ENCODE results near the gene PCBP1.

DNA sequence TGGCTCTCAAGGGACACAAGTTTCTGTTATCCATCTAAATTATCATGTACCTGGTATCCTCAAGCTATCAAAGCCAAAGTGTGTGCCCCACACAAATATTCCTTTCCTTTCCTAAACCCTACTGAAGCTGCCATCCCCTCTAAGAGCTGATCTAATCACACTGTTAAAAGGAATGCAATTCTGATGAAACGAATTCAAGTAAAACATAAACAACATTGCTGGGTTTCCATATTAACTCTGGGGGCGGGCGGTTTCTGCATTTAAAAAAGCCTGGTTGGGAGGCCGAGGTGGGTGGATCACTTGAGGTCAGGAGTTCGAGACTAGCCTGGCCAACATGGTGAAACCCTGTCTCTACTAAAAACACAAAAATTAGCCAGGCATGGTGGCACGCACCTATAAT, 41.9 kb upstream of the PCBP1 start:
- TF ChIP-seq, protein P1, sequence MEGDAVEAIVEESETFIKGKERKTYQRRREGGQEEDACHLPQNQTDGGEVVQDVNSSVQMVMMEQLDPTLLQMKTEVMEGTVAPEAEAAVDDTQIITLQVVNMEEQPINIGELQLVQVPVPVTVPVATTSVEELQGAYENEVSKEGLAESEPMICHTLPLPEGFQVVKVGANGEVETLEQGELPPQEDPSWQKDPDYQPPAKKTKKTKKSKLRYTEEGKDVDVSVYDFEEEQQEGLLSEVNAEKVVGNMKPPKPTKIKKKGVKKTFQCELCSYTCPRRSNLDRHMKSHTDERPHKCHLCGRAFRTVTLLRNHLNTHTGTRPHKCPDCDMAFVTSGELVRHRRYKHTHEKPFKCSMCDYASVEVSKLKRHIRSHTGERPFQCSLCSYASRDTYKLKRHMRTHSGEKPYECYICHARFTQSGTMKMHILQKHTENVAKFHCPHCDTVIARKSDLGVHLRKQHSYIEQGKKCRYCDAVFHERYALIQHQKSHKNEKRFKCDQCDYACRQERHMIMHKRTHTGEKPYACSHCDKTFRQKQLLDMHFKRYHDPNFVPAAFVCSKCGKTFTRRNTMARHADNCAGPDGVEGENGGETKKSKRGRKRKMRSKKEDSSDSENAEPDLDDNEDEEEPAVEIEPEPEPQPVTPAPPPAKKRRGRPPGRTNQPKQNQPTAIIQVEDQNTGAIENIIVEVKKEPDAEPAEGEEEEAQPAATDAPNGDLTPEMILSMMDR (IDR thresholded peaks at IDR 0.05), result no peak
- no peak for TF ChIP-seq POLR2AphosphoS5 (IDR thresholded peaks at IDR 0.05; ENCODE audit: low read depth, low read length)
- TF ChIP-seq, protein P2, sequence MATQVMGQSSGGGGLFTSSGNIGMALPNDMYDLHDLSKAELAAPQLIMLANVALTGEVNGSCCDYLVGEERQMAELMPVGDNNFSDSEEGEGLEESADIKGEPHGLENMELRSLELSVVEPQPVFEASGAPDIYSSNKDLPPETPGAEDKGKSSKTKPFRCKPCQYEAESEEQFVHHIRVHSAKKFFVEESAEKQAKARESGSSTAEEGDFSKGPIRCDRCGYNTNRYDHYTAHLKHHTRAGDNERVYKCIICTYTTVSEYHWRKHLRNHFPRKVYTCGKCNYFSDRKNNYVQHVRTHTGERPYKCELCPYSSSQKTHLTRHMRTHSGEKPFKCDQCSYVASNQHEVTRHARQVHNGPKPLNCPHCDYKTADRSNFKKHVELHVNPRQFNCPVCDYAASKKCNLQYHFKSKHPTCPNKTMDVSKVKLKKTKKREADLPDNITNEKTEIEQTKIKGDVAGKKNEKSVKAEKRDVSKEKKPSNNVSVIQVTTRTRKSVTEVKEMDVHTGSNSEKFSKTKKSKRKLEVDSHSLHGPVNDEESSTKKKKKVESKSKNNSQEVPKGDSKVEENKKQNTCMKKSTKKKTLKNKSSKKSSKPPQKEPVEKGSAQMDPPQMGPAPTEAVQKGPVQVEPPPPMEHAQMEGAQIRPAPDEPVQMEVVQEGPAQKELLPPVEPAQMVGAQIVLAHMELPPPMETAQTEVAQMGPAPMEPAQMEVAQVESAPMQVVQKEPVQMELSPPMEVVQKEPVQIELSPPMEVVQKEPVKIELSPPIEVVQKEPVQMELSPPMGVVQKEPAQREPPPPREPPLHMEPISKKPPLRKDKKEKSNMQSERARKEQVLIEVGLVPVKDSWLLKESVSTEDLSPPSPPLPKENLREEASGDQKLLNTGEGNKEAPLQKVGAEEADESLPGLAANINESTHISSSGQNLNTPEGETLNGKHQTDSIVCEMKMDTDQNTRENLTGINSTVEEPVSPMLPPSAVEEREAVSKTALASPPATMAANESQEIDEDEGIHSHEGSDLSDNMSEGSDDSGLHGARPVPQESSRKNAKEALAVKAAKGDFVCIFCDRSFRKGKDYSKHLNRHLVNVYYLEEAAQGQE (IDR thresholded peaks at IDR 0.05; ENCODE audit: low read depth, low read length), result no peak
- TF ChIP-seq EZH2phosphoT487 (IDR thresholded peaks at IDR 0.05; ENCODE audit: borderline replicate concordance, low read depth), result no peak
- no peak for TF ChIP-seq GABPA (IDR thresholded peaks at IDR 0.05; ENCODE audit: low read depth)
- TF ChIP-seq JUND (IDR thresholded peaks at IDR 0.05), result no peak
- TF ChIP-seq TAF1 (IDR thresholded peaks at IDR 0.05; ENCODE audit: borderline replicate concordance, low read depth, low read length), result no peak
- TF ChIP-seq SIN3A (IDR thresholded peaks at IDR 0.05; ENCODE audit: borderline replicate concordance, low read depth, low read length), result no peak
- no peak for TF ChIP-seq RCOR1 (IDR thresholded peaks at IDR 0.05; ENCODE audit: low read length)
- no peak for TF ChIP-seq MXI1 (IDR thresholded peaks at IDR 0.05; ENCODE audit: low read depth, low read length)
- TF ChIP-seq FOXM1 (IDR thresholded peaks at IDR 0.05; ENCODE audit: low read depth), result no peak
- TF ChIP-seq, protein P3, sequence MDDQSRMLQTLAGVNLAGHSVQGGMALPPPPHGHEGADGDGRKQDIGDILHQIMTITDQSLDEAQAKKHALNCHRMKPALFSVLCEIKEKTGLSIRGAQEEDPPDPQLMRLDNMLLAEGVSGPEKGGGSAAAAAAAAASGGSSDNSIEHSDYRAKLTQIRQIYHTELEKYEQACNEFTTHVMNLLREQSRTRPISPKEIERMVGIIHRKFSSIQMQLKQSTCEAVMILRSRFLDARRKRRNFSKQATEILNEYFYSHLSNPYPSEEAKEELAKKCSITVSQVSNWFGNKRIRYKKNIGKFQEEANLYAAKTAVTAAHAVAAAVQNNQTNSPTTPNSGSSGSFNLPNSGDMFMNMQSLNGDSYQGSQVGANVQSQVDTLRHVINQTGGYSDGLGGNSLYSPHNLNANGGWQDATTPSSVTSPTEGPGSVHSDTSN (IDR thresholded peaks at IDR 0.05), result no peak
- TF ChIP-seq, protein P4, sequence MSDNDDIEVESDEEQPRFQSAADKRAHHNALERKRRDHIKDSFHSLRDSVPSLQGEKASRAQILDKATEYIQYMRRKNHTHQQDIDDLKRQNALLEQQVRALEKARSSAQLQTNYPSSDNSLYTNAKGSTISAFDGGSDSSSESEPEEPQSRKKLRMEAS (IDR thresholded peaks at IDR 0.05; ENCODE audit: low read depth), result no peak
